ENCODE data around the gene NINJ1. TPM values are rescaled to one million over a fixed set of nuclear protein-coding genes. Genes with fewer than 3 reads are reported as not detected.

NINJ1 gene
- total RNA-seq, 1 experiment from 2014 or later: 26.7 TPM

DNA sequence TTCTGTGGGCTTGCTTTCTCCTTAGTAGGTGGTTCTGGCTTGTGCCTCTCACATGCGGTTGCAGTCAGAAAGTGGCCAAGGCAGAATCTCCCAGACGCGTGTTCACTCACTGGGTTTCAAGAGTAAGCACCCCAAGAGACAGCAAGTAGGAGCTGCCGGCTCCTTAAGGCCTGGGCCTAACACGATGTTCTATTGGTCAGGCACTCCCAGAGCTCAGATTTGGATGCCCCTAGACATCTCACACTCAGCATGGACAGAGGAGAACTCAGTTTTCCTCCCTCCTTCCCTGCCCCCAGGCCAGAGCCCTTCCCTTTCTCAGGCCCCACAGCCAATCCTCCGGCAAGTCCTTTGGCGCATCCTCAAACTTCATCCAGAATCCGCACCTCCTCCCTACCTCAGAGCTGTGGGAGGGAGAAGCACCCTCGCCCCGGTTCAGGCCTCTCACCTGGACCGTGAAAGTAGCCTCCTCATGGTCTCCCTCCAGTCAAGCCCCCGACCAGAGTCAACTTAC, 44.5 kb downstream of the NINJ1 start:
- Histone ChIP-seq H3K36me3 (ENCODE audit: control insufficient read depth, insufficient read depth, low read length) (no peaks in the 10 kb centered on the region), H3K27ac (ENCODE audit: low read length) (no peak overlapping the region), H3K27me3 (ENCODE audit: control insufficient read depth, insufficient read depth, low read length) (no peaks in the 10 kb centered on the region), H3K9me3 (ENCODE audit: control insufficient read depth, insufficient read depth, low read depth, low read length) (no peaks in the 10 kb centered on the region; the same call in 1 of the 2 replicates), H3K4me3 (ENCODE audit: low read depth in 2 of 2, low read length in 2 of 2) (no peak overlapping the region), H3K4me1 (ENCODE audit: control insufficient read depth, insufficient read depth, low read length) (peaks cover 1% of the 10 kb centered on the region)
- no TSS peak for BruUV-seq (replicated peaks)
- POLR2A ChIA-PET: no interaction called here
- TF ChIP-seq, protein P1, sequence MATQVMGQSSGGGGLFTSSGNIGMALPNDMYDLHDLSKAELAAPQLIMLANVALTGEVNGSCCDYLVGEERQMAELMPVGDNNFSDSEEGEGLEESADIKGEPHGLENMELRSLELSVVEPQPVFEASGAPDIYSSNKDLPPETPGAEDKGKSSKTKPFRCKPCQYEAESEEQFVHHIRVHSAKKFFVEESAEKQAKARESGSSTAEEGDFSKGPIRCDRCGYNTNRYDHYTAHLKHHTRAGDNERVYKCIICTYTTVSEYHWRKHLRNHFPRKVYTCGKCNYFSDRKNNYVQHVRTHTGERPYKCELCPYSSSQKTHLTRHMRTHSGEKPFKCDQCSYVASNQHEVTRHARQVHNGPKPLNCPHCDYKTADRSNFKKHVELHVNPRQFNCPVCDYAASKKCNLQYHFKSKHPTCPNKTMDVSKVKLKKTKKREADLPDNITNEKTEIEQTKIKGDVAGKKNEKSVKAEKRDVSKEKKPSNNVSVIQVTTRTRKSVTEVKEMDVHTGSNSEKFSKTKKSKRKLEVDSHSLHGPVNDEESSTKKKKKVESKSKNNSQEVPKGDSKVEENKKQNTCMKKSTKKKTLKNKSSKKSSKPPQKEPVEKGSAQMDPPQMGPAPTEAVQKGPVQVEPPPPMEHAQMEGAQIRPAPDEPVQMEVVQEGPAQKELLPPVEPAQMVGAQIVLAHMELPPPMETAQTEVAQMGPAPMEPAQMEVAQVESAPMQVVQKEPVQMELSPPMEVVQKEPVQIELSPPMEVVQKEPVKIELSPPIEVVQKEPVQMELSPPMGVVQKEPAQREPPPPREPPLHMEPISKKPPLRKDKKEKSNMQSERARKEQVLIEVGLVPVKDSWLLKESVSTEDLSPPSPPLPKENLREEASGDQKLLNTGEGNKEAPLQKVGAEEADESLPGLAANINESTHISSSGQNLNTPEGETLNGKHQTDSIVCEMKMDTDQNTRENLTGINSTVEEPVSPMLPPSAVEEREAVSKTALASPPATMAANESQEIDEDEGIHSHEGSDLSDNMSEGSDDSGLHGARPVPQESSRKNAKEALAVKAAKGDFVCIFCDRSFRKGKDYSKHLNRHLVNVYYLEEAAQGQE (IDR thresholded peaks at IDR 0.05; ENCODE audit: insufficient read depth in 1 of 2, low read depth in 2 of 2, low read length in 1 of 2): no peak
- no peak for ATAC-seq
- no peak for DNase-seq (ENCODE audit: low read depth, low spot score)
- intact Hi-C loops (cut with micrococcal nuclease; ENCODE audit: unreplicated experiment) (no loop called here), in situ Hi-C loops (cut with HindIII; ENCODE audit: low pct_unique_long_range_greater_than_20kb, low sequenced_read_pairs) (no loop called here)
- CTCF ChIA-PET: no interaction called here

DNA sequence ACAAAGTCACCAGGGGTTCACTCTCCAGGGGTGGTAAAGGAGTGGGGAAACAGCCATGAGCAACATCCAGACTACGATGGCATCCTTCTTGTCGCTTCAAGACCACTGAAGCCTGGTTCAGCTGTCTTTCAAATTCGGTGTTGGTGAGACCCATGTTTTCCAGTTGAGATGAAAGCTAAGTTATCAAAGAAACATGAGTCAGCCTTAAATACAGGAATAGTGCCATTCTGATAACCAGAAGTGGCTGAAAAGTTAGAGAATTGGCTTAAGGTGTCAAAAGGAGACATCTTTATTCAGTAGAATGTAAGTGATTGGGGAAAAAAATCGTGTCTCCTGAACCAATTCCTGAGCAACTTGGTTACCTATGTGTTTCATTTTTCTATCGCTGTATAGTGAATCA, 45.0 kb downstream of the NINJ1 start:
- ChIA-PET CTCF (no interaction called here), POLR2A (no interaction called here)
- H3K27ac ChIP-seq (ENCODE audit: low read length): no peak overlapping the region
- DNase-seq (ENCODE audit: low read depth, low spot score) (no peak), ATAC-seq (no peak)
- no TSS peak for BruUV-seq (replicated peaks)
- intact Hi-C loops (cut with micrococcal nuclease; ENCODE audit: unreplicated experiment) (no loop called here), in situ Hi-C loops (cut with HindIII; ENCODE audit: low pct_unique_long_range_greater_than_20kb, low sequenced_read_pairs) (no loop called here)
- H3K36me3 ChIP-seq (ENCODE audit: control insufficient read depth, insufficient read depth, low read length): no peaks in the 10 kb centered on the region
- no peaks in the 10 kb centered on the region for H3K27me3 ChIP-seq (ENCODE audit: control insufficient read depth, insufficient read depth, low read length)
- no peak overlapping the region for H3K4me3 ChIP-seq (ENCODE audit: low read depth in 2 of 2, low read length in 2 of 2)
- TF ChIP-seq, protein P1 (IDR thresholded peaks at IDR 0.05; ENCODE audit: insufficient read depth in 1 of 2, low read depth in 2 of 2, low read length in 1 of 2): no peak
- TF ChIP-seq POLR2AphosphoS5 (IDR thresholded peaks at IDR 0.05; ENCODE audit: low read depth, low read length): no peak
- TF ChIP-seq, protein P2, sequence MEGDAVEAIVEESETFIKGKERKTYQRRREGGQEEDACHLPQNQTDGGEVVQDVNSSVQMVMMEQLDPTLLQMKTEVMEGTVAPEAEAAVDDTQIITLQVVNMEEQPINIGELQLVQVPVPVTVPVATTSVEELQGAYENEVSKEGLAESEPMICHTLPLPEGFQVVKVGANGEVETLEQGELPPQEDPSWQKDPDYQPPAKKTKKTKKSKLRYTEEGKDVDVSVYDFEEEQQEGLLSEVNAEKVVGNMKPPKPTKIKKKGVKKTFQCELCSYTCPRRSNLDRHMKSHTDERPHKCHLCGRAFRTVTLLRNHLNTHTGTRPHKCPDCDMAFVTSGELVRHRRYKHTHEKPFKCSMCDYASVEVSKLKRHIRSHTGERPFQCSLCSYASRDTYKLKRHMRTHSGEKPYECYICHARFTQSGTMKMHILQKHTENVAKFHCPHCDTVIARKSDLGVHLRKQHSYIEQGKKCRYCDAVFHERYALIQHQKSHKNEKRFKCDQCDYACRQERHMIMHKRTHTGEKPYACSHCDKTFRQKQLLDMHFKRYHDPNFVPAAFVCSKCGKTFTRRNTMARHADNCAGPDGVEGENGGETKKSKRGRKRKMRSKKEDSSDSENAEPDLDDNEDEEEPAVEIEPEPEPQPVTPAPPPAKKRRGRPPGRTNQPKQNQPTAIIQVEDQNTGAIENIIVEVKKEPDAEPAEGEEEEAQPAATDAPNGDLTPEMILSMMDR (IDR thresholded peaks at IDR 0.05): no peak
- TF ChIP-seq TCF7L2 (IDR thresholded peaks at IDR 0.05; ENCODE audit: low read depth, low read length): no peak
- TF ChIP-seq SIN3A (IDR thresholded peaks at IDR 0.05; ENCODE audit: borderline replicate concordance, insufficient read depth, low read depth, low read length): no peak
- no peaks in the 10 kb centered on the region; the same call in 1 of the 2 replicates for H3K4me1 ChIP-seq (ENCODE audit: control insufficient read depth, insufficient read depth, low read length)
- H3K9me3 ChIP-seq (ENCODE audit: control insufficient read depth, insufficient read depth, low read depth, low read length): no peaks in the 10 kb centered on the region; the same call in 1 of the 2 replicates
